HFFc6 (cell line): Measurements from ENCODE around the gene SHD. TPM values are rescaled to one million over a fixed set of nuclear protein-coding genes. Genes with fewer than 3 reads are reported as not detected.
"Not testable (repeated sequence)": the region's sequence is repeated elsewhere in the genome, so short reads cannot be mapped to it uniquely, and the experiment has no call there.

Experiments
- DNase-seq: peaks from one replicate; pipeline ENCODE4 v3.0.0-alpha.2; 2018
- H3K27ac Mint-ChIP-seq: 2 replicates; pipeline ENCODE4 v1.8.0; 2020; ENCODE audit warnings: mild to moderate bottlenecking, mixed read lengths
- H3K27me3 Mint-ChIP-seq: 2 replicates; pipeline ENCODE4 v1.8.0; 2021; ENCODE audit warnings: mild to moderate bottlenecking, moderate library complexity, mixed read lengths; ENCODE audit not compliant: insufficient read depth
- H3K36me3 Mint-ChIP-seq: 2 replicates; pipeline ENCODE4 v1.8.0; 2021; ENCODE audit warnings: low read depth, mixed read lengths
- H3K4me1 Mint-ChIP-seq: 2 replicates; pipeline ENCODE4 v1.8.0; 2020; ENCODE audit warnings: low read depth, mixed read lengths
- H3K4me3 Mint-ChIP-seq: 2 replicates; pipeline ENCODE4 v1.8.0; 2020; ENCODE audit warnings: mild to moderate bottlenecking, moderate library complexity, mixed read lengths
- H3K9me3 Mint-ChIP-seq: 2 replicates; pipeline ENCODE4 v1.8.0; 2020; ENCODE audit warnings: mild to moderate bottlenecking, mixed read lengths
- CTCF ChIP-seq: fragments of 200-600 bp; sonication (generic); IDR thresholded peaks from 2 replicates; pipeline ENCODE4 v1.5.0; 2021; ENCODE audit warnings: antibody characterized with exemption, mild to moderate bottlenecking
- total RNA-seq, 6 experiments: library from RNA; stranded (reverse); fragmentation: NEBNext Ultra II Directional; extraction: Animal tissue kit (Norgen Biotek cat#: 25700); gene quantifications; 2 replicates in 1 of 6; 3 replicates in 5 of 6; pipeline ENCODE4 v1.2.3, GENCODE V29; 2021

SHD gene
- total RNA-seq, 6 experiments from 2014 or later = not detected

GRCh38 chr19:4284176-4284958, 5.3 kb downstream of the SHD start:
- Mint-ChIP-seq H3K27me3 (peaks cover 30% of the 10 kb centered on the region), H3K9me3 (no peaks in the 10 kb centered on the region), H3K4me3 (no peak overlapping the region), H3K4me1 (no peaks in the 10 kb centered on the region), H3K27ac (no peak overlapping the region), H3K36me3 (no peaks in the 10 kb centered on the region)
- no peak for DNase-seq
- no peak for TF ChIP-seq CTCF

GRCh38 chr19:4284974-4285373, 5.9 kb downstream of the SHD start:
- H3K9me3 Mint-ChIP-seq = no peaks in the 10 kb centered on the region
- no peak overlapping the region for H3K4me3 Mint-ChIP-seq
- H3K27me3 Mint-ChIP-seq = peaks cover 28% of the 10 kb centered on the region
- TF ChIP-seq CTCF = no peak
- H3K27ac Mint-ChIP-seq = no peak overlapping the region
- no peaks in the 10 kb centered on the region for H3K36me3 Mint-ChIP-seq
- DNase-seq = no peak
- H3K4me1 Mint-ChIP-seq = no peaks in the 10 kb centered on the region

GRCh38 chr19:4286141-4286540, 7.1 kb downstream of the SHD start:
- DNase-seq, H3K4me3 Mint-ChIP-seq, H3K4me1 Mint-ChIP-seq, H3K27ac Mint-ChIP-seq, H3K36me3 Mint-ChIP-seq, H3K9me3 Mint-ChIP-seq: not testable (repeated sequence)
- H3K27me3 Mint-ChIP-seq = peaks cover 23% of the 10 kb centered on the region

GRCh38 chr19:4288091-4288777, 9.2 kb downstream of the SHD start:
- DNase-seq = no peak
- Mint-ChIP-seq H3K4me3 (no peak overlapping the region), H3K36me3 (no peaks in the 10 kb centered on the region), H3K27ac (no peak overlapping the region), H3K4me1 (no peaks in the 10 kb centered on the region), H3K9me3 (no peaks in the 10 kb centered on the region), H3K27me3 (peaks cover 12% of the 10 kb centered on the region)
- no peak for TF ChIP-seq CTCF

DNA sequence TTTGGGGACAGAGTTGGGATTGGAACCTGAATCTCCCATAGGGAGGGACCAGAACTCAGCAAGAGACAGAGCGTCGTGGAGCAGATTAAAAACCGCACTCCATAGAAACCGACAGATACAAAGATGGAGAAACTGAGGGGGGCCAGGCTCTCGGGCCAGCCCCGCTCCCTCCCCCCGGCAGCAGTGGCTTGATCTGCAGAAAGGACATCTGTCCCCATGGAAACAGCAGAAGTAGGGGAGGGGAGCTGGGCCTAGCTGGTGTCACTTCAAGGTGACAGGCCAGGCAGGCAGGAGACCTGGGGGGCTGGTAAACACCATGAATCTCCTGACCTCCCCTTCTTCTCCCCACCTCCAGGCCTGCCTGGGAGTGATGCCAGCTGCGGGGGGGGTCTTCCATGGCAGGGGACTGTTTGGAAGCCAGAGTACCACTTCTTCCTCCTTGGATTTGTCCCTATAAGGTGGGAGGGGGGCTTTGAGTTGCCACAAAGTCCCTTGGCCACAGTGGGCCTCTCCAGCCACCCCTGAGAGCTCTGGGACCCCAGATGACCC, 12.2 kb downstream of the SHD start:
- Mint-ChIP-seq H3K9me3 (no peaks in the 10 kb centered on the region), H3K36me3 (no peaks in the 10 kb centered on the region), H3K4me1 (no peaks in the 10 kb centered on the region), H3K4me3 (no peak overlapping the region), H3K27ac (no peak overlapping the region), H3K27me3 (peaks cover 18% of the 10 kb centered on the region)
- no peak for DNase-seq
- TF ChIP-seq CTCF = no peak

GRCh38 chr19:4292515-4292914, 13.4 kb downstream of the SHD start:
- no peak for DNase-seq
- no peak overlapping the region for H3K4me3 Mint-ChIP-seq
- H3K4me1 Mint-ChIP-seq = no peaks in the 10 kb centered on the region
- no peak overlapping the region for H3K27ac Mint-ChIP-seq
- H3K9me3 Mint-ChIP-seq = no peaks in the 10 kb centered on the region
- no peak for TF ChIP-seq CTCF
- no peaks in the 10 kb centered on the region for H3K36me3 Mint-ChIP-seq
- H3K27me3 Mint-ChIP-seq = peaks cover 18% of the 10 kb centered on the region
